ENCODE data around the gene RASAL1. TPM values are rescaled to one million over a fixed set of nuclear protein-coding genes. Genes with fewer than 3 reads are reported as not detected.

RASAL1 gene
- total and polyA plus RNA-seq, 11 donors = not detected

- TF ChIP-seq CTCF (IDR thresholded peaks at IDR 0.05) (peak; percentile 96 to 100 (median 99)), POLR2A (IDR thresholded peaks at IDR 0.05) (no peak)
- Histone ChIP-seq H3K4me3 (no peak overlapping the region), H3K36me3 (peaks cover 3 to 99% (median 96%) of the 10 kb centered on the region in 9 donors), H3K27ac (no peak overlapping the region), H3K4me1 (no peaks in the 10 kb centered on the region), H3K9me3 (peaks cover 0 to 9% (median 0%) of the 10 kb centered on the region in 12 donors), H3K27me3 (no peaks in the 10 kb centered on the region)
- 36 to 61% (median 55%) methylated on average over 13 to 32 of the region's 32 CpGs for WGBS, 4 donors
- DNase-seq (peak; percentile 56 to 87 (median 70)), ATAC-seq (peak; percentile 18 to 79 (median 76))
- intact Hi-C loops (cut with DNase I) = loop anchor here in 9 of 10 donors (1.0 to 5.0 kb wide), 4 partner anchors 122 to 127 kb away; no protein-coding TSS in a partner anchor
Observed at GRCh38 chr12:113174461-113175384, 39.2 kb upstream of the RASAL1 start.

- ATAC-seq (no peak), DNase-seq (no peak)
- WGBS, 4 donors = 91 to 95% (median 93%) methylated on average over 7 of the region's 7 CpGs
- intact Hi-C loops (cut with DNase I) = loop anchor here in 3 of 10 donors (2.0 to 5.0 kb wide), 3 partner anchors 121 to 126 kb away; no protein-coding TSS in a partner anchor
- no peak overlapping the region for H3K27ac ChIP-seq
- no peaks in the 10 kb centered on the region for H3K4me1 ChIP-seq
- H3K4me3 ChIP-seq = no peak overlapping the region
- TF ChIP-seq CTCF (IDR thresholded peaks at IDR 0.05) (no peak), POLR2A (IDR thresholded peaks at IDR 0.05) (no peak)
- H3K27me3 ChIP-seq = no peaks in the 10 kb centered on the region
- H3K9me3 ChIP-seq = peaks cover 0 to 9% (median 0%) of the 10 kb centered on the region in 12 donors
- peaks cover 3 to 99% (median 96%) of the 10 kb centered on the region in 9 donors for H3K36me3 ChIP-seq
Observed at GRCh38 chr12:113173081-113173698, 37.6 kb upstream of the RASAL1 start.

GRCh38 chr12:113172185-113172584 lies 36.6 kb upstream of the RASAL1 start:
- Histone ChIP-seq H3K36me3 (peaks cover 3 to 99% (median 96%) of the 10 kb centered on the region in 9 donors), H3K4me3 (no peak overlapping the region), H3K9me3 (peaks cover 0 to 3% (median 0%) of the 10 kb centered on the region in 12 donors), H3K4me1 (no peaks in the 10 kb centered on the region), H3K27me3 (no peaks in the 10 kb centered on the region), H3K27ac (no peak overlapping the region)
- intact Hi-C loops (cut with DNase I) = loop anchor here in 3 of 10 donors (2.0 to 5.0 kb wide), 3 partner anchors 120 to 125 kb away; no protein-coding TSS in a partner anchor
- DNase-seq (peak in 1 of 5 donors; percentile 18), ATAC-seq (no peak)
- 95 to 97% (median 96%) methylated on average over 20 of the region's 20 CpGs for WGBS, 4 donors
- TF ChIP-seq CTCF (IDR thresholded peaks at IDR 0.05) = no peak
- no peak for TF ChIP-seq POLR2A (IDR thresholded peaks at IDR 0.05)

GRCh38 chr12:113171543-113171942 lies 36.0 kb upstream of the RASAL1 start:
- Histone ChIP-seq H3K36me3 (peaks cover 3 to 99% (median 95%) of the 10 kb centered on the region in 9 donors), H3K4me1 (no peaks in the 10 kb centered on the region), H3K27me3 (no peaks in the 10 kb centered on the region), H3K4me3 (no peak overlapping the region), H3K27ac (no peak overlapping the region), H3K9me3 (no peaks in the 10 kb centered on the region)
- intact Hi-C loops (cut with DNase I) = loop anchor here in 2 of 10 donors (5.0 kb wide), 2 partner anchors 119 to 124 kb away; no protein-coding TSS in a partner anchor
- 96 to 97% (median 97%) methylated on average over 9 of the region's 9 CpGs for WGBS, 4 donors
- peak in 1 of 5 donors; percentile 10 for DNase-seq
- no peak for ATAC-seq
- TF ChIP-seq CTCF (IDR thresholded peaks at IDR 0.05) = no peak
- no peak for TF ChIP-seq POLR2A (IDR thresholded peaks at IDR 0.05)

All from heart left ventricle (tissue), 16 donors.